ENCODE results near the gene FANCD2.
"Not testable (repeated sequence)": the region's sequence is repeated elsewhere in the genome, so short reads cannot be mapped to it uniquely, and the experiment has no call there.

The FANCD2 gene

DNA sequence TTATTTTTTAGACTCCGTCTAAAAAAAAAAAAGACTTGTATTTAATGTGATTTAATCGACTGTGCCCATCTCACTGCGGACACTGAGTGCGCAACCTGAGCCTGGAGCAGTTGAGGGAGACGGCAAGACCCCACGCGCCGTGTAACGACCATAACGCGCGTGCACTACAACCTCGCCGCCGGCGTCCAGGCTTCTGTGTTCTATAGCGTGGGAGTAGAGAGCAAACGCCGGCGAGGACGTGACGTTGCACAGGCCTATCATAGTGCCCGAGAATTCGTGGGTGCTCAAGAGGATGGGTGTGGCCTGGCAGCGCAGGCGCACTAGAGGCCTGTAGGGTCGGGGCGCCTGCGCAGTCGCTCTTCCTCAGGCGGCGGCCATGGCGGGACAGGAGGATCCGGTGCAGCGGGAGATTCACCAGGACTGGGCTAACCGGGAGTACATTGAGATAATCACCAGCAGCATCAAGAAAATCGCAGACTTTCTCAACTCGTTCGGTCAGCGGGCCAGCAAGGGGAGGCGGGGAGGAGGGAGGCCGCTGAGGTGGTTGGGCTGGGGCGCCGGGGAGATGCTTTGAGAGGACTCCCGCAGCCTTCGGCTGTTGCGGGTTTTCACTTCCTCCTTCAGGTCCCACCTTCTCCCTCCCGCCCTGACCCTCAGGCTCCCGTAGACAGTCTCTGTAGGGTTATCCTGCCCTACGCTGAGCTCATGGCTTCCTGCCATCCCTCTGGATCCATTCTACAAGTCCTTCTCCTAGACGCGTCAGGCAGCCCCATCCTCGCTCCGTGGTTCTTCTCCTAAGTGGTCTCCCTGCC is 89.3 kb downstream of the FANCD2 start, which contains the start of gene BRK1:
Gene BRK1 (plus strand): TSS at position 350 of the 812 bp plus-strand sequence. CDS start 27 bp downstream, at position 377.
- no peak for TF ChIP-seq CTCF (IDR thresholded peaks at IDR 0.05)

GRCh38 chr3:10116138-10116460 is 89.9 kb downstream of the FANCD2 start:
- DNase-seq (ENCODE audit: low spot score): no peak
- Histone ChIP-seq H3K27ac (peak overlapping the region; percentile 66 to 87), H3K4me3 (peak overlapping the region; percentile 79)
- TF ChIP-seq CTCF (IDR thresholded peaks at IDR 0.05): no peak

More for the DNA sequence above, 89.3 kb downstream of the FANCD2 start, which contains the start of gene BRK1:
- peak within 1 kb of the TSS; percentile 79 for H3K4me3 ChIP-seq
- peak; percentile 94 for DNase-seq (ENCODE audit: low spot score)
- peak within 1 kb of the TSS; percentile 66 to 87 for H3K27ac ChIP-seq

- DNase-seq (ENCODE audit: low spot score): no peak
- H3K4me3 ChIP-seq: peak overlapping the region; percentile 79
- no peak overlapping the region for H3K27ac ChIP-seq
- no peak for TF ChIP-seq CTCF (IDR thresholded peaks at IDR 0.05)
Measured at GRCh38 chr3:10116928-10117327, 90.7 kb downstream of the FANCD2 start.

GRCh38 chr3:10119376-10119775 is 93.1 kb downstream of the FANCD2 start:
- no peak for DNase-seq (ENCODE audit: low spot score)
- H3K4me3 ChIP-seq: no peak overlapping the region
- TF ChIP-seq CTCF (IDR thresholded peaks at IDR 0.05): no peak
- H3K27ac ChIP-seq: no peak overlapping the region

DNA sequence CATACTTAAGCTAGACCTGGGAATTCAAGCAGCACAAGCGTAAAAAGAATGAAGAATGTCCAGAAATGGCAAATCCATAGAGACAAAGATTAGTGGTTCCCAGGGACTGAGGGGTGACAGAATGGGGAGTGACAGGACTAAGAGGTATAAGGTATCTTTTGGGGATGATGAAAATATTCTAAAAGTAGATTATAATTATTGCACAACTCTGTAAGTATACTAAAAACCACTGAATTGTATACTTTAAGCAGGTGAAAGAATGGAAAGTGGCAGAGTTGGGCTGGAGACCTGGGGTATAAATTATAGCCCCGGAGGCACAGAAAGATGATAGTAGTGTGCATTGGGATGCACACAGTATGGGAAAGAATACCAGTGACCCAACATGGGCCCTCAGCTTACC is 94.8 kb downstream of the FANCD2 start:
- no peak overlapping the region for H3K4me3 ChIP-seq
- no peak for DNase-seq (ENCODE audit: low spot score)
- TF ChIP-seq CTCF (IDR thresholded peaks at IDR 0.05): no peak
- H3K27ac ChIP-seq: no peak overlapping the region

DNA sequence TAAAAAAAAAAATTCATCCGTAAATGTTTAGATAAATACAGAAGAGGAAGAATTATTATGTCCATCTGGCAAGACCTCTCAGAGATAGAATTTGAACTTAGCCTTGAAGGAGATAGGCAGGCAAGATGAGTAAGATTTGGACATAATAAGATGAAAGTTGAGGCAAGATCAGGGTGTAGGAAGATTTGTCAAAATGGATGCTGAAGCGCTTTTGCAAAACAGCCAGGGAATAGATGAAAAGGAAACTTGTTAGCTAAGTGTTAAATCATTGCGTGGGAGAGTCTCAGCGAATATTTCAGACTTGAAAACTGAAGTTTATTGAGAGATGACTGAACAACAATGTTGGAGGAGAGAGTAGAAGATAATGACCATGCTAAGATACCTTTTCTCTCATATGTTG is 96.5 kb downstream of the FANCD2 start:
- Histone ChIP-seq H3K4me3 (no peak overlapping the region), H3K27ac (no peak overlapping the region)
- DNase-seq (ENCODE audit: low spot score): no peak
- no peak for TF ChIP-seq CTCF (IDR thresholded peaks at IDR 0.05)

- H3K4me3 ChIP-seq: not testable (repeated sequence)
Measured at GRCh38 chr3:10135872-10136271, 109.6 kb downstream of the FANCD2 start.

More at GRCh38 chr3:10135872-10136271, 109.6 kb downstream of the FANCD2 start:
- DNase-seq (ENCODE audit: low spot score); H3K27ac ChIP-seq: not testable (repeated sequence)
